Measurements from ENCODE around the gene CPNE9. TPM values are rescaled to one million over a fixed set of nuclear protein-coding genes. Genes with fewer than 3 reads are reported as not detected.
A peak's percentile ranks its signal among the peaks of the same experiment; 100 is the strongest.

CPNE9 gene
- total RNA-seq, 1 donor from 2014 or later: 0.16 TPM

GRCh38 chr3:9676785-9677184 is 26.8 kb upstream of the CPNE9 start:
- no peak for DNase-seq
- intact Hi-C loops (cut with micrococcal nuclease): no loop called here
- TF ChIP-seq CTCF (IDR thresholded peaks at IDR 0.05; ENCODE audit: borderline replicate concordance): no peak
- no peak overlapping the region for H3K4me3 ChIP-seq
- no peaks in the 10 kb centered on the region for H3K27me3 ChIP-seq (ENCODE audit: low read depth)
- no peaks in the 10 kb centered on the region for H3K9me3 ChIP-seq (replicated peaks)
- peaks cover 99% of the 10 kb centered on the region for H3K4me1 ChIP-seq
- H3K27ac ChIP-seq (replicated peaks): peak overlapping the region; percentile 91
- H3K36me3 ChIP-seq: peaks cover 98% of the 10 kb centered on the region

GRCh38 chr3:9678493-9678892 is 25.1 kb upstream of the CPNE9 start:
- DNase-seq: peak; percentile 24
- Histone ChIP-seq H3K27ac (replicated peaks) (peak overlapping the region; percentile 91), H3K4me1 (peaks cover 89% of the 10 kb centered on the region)

GRCh38 chr3:9679476-9680080 is 24.1 kb upstream of the CPNE9 start:
- peaks cover 98% of the 10 kb centered on the region for H3K36me3 ChIP-seq
- peak overlapping the region; percentile 91 for H3K27ac ChIP-seq (replicated peaks)
- peaks cover 78% of the 10 kb centered on the region for H3K4me1 ChIP-seq
- no peaks in the 10 kb centered on the region for H3K27me3 ChIP-seq (ENCODE audit: low read depth)
- no peak for DNase-seq
- H3K9me3 ChIP-seq (replicated peaks): no peaks in the 10 kb centered on the region
- no peak for TF ChIP-seq CTCF (IDR thresholded peaks at IDR 0.05; ENCODE audit: borderline replicate concordance)
- no peak overlapping the region for H3K4me3 ChIP-seq
- intact Hi-C loops (cut with micrococcal nuclease): no loop called here

More at GRCh38 chr3:9678493-9678892, 25.1 kb upstream of the CPNE9 start:
- Histone ChIP-seq H3K9me3 (replicated peaks) (no peaks in the 10 kb centered on the region), H3K36me3 (peaks cover 98% of the 10 kb centered on the region), H3K4me3 (no peak overlapping the region), H3K27me3 (ENCODE audit: low read depth) (no peaks in the 10 kb centered on the region)
- no peak for TF ChIP-seq CTCF (IDR thresholded peaks at IDR 0.05; ENCODE audit: borderline replicate concordance)
- intact Hi-C loops (cut with micrococcal nuclease): no loop called here

GRCh38 chr3:9681011-9681722 is 22.5 kb upstream of the CPNE9 start:
- intact Hi-C loops (cut with micrococcal nuclease): no loop called here
- Histone ChIP-seq H3K9me3 (replicated peaks) (no peaks in the 10 kb centered on the region), H3K4me1 (peaks cover 62% of the 10 kb centered on the region), H3K27me3 (ENCODE audit: low read depth) (no peaks in the 10 kb centered on the region), H3K4me3 (no peak overlapping the region), H3K27ac (replicated peaks) (peak overlapping the region; percentile 91), H3K36me3 (peaks cover 100% of the 10 kb centered on the region)
- DNase-seq: no peak
- no peak for TF ChIP-seq CTCF (IDR thresholded peaks at IDR 0.05; ENCODE audit: borderline replicate concordance)

GRCh38 chr3:9681723-9682081 is 21.9 kb upstream of the CPNE9 start:
- DNase-seq: no peak
- no peaks in the 10 kb centered on the region for H3K27me3 ChIP-seq (ENCODE audit: low read depth)
- H3K4me1 ChIP-seq: peaks cover 57% of the 10 kb centered on the region
- H3K4me3 ChIP-seq: no peak overlapping the region
- peak overlapping the region; percentile 91 for H3K27ac ChIP-seq (replicated peaks)
- no peaks in the 10 kb centered on the region for H3K9me3 ChIP-seq (replicated peaks)
- H3K36me3 ChIP-seq: peaks cover 100% of the 10 kb centered on the region
- intact Hi-C loops (cut with micrococcal nuclease): no loop called here
- TF ChIP-seq CTCF (IDR thresholded peaks at IDR 0.05; ENCODE audit: borderline replicate concordance): no peak

All from left ventricle myocardium inferior (tissue), 1 donor.